T-helper 2 cell (primary cell): ENCODE results near the gene PTGDR2.
A peak's percentile ranks its signal among the peaks of the same experiment; 100 is the strongest.
"Not testable (repeated sequence)": the region's sequence is repeated elsewhere in the genome, so short reads cannot be mapped to it uniquely, and the experiment has no call there.

ENCODE experiments used
- DNase-seq, 5 experiments: peaks; one replicate each; pipeline versions ENCODE4 v3.0.0 to v3.0.0-alpha.2; 2012 to 2022

Gene PTGDR2

DNA sequence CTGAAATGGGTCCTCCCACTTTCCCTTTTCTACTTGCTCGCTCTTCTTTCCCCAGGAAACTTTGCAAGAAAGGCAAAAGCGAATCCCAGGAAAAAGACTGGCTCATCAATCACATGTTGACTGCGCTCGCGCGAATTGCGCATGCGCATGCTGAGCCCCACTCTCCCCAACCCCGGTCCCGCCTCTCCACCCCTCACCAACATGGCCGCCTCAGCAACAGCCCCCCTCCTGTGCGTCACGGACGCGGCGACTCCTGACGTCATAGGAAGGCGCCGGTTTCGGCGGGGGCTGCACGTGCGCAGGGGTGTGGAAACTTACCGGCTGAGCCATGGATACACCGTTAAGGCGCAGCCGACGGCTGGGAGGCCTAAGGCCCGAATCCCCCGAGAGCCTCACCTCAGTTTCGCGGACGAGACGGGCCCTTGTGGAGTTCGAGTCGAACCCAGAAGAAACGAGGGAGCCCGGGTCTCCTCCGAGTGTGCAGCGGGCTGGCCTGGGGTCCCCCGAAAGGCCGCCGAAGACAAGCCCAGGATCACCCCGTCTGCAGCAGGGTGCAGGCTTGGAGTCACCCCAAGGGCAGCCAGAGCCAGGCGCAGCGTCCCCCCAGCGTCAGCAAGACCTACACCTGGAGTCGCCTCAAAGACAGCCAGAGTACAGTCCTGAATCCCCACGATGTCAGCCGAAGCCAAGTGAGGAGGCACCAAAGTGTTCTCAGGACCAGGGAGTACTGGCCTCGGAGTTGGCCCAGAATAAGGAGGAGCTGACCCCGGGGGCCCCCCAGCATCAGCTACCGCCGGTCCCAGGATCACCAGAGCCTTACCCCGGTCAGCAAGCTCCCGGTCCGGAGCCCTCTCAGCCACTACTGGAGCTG lies 13.7 kb downstream of the PTGDR2 start, which contains the start of gene CCDC86:
CCDC86 (plus strand) TSS at position 317 of the 871 bp plus-strand sequence; CDS start at position 329, 12 bp downstream.
- peak; percentile 95 to 99 (median 97) for DNase-seq

DNA sequence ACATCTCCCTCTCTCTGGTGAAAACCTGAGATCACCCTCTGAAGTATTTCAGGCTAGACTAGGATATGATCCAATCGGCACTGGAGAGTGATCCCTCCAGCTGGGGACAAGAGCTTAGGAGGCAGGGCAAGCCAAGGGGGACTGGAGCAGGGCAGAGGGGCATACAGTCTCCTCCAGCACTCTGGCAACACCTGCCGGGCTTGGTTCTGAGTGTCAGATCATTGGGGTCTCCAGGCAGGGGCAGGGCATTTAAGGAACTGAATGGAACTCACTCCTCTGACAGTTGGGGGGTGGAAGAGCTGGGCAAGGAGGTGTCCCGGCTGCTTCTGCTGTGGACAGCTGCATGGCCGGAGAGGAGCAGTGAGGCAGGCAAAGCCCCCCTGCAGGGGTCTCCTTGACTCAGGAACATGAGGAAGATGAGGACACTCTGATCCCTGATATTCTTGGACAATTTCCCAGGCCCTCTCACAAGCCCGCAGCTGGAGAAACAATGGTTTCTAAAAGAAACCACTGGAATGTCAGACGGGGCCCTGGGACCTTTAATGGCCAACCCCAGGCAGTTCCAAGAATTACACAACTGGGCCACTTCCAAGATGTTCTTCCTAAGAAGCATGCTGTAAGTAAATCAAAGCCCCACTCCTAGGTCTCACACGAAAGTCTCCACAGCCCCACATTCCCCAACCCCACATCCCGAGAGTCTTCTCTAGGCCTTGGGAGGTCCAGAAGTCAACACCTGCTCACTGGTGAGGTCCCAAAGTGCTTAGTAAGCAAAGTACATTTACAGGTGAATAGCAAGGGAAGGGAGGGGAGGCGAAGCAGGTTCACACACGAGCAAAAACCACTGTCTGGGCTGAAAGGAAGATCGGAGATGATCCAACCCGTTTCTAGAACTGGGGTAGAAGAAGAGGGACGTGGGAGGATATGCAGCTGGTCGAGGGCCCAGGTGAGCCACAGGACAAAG lies 15.0 kb downstream of the PTGDR2 start:
- DNase-seq: no peak

DNA sequence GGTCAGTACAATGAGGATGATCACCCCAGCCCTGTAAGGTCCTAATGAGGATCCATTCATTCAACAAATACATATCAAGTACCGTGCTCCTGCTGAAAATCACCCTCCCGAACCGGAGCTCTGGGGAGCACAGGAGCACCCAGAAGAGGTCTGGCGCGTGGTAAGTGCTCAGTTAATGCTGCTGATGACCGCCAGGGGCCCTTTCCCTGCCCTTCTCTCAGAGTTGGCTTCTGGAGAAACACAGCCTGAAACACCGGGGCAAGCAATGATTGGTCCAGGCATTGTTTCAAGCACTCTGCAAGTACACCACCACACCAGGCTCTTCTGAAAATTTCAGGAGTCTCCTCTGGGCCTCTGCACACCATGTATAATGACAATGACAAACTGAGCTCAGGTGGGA lies 17.6 kb downstream of the PTGDR2 start:
- DNase-seq: no peak

DNA sequence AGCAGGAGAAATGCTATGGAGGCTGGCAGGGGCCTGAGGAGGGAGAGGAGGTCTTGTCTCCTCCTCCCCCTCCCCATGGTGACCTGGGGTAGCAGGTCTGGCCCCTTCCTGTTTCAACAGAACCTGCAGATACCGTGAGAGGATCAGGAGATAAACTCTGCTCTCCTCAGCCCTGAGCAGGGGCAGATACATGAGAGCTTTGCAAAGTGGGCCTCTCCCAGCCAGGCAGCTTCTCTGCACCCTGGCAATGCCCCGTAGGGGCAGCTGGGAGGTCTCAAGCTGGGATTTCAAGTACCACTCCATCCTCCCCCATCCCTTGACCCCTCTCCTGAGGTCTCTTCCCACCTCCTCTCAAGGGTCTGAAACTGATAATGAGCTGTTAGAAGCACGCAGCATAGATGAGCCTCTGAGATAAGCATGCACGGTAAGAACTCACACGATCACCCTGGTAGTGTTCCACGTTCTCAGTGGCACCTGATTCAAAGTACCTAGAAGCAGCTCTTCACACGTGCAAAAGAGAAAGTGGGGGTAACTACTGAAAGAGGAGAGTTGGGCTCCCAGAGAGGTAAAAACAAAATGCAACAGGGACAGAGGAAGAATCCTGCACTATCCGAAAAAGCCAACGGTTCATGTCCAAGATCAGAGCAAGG lies 18.8 kb downstream of the PTGDR2 start:
- DNase-seq: peak in 1 of 5 experiments; percentile 93

DNA sequence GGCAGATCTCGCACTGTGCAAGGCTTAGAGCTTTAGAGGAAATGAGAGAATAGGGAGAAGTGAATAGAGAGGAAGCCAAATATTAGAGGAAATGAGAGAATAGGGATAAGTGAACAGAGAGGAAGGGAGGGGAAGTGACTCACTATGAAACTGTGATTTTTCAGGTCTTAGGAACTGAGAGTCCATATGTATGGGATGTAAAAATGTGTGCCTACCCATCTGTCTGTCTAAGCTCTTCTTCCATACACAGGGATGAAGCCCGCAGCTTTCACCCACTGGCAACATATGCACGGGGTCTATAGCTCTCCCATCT lies 20.3 kb downstream of the PTGDR2 start:
- DNase-seq: no peak

- DNase-seq: no peak
These were observed 20.8 kb downstream of the PTGDR2 start for GRCh38 chr11:60834742-60835533.

- DNase-seq: peak in 1 of 5 experiments; percentile 86
These were observed 24.2 kb downstream of the PTGDR2 start for GRCh38 chr11:60831501-60832079.

- peak; percentile 52 to 82 (median 72) for DNase-seq
These were observed 24.6 kb downstream of the PTGDR2 start for GRCh38 chr11:60831143-60831500.

DNA sequence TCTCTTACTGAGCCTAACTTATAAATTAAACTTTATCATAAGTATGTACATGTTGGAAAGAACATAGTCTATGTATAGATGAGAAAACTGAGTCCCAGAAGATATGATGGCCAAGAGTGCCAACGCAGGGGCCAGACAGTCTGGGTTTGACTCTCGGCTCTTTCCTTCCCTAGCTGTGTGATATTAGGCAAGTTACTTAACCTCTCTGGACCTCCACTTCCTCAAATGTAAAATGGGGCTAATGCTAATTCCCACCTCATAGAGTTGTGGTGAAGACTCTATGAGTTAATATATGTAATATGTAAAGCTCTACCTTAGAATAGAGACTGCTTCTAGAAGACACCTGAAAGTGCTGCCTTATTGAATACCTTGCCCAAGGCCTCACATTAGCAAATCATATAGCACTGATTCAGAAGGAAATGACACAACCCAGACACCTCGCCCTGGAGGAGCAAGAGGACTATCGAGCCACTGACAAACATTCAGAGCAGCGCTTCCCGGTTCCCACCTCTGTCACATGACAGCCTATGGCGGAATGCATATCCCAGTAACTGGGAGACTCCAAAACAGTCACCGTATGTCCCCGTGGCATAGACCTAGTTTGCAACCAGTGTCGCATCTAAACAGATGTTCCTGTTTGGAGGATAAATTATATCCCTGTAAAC lies 25.1 kb downstream of the PTGDR2 start:
- no peak for DNase-seq

- DNase-seq: no peak
These were observed 30.0 kb downstream of the PTGDR2 start for GRCh38 chr11:60825790-60826189.

DNA sequence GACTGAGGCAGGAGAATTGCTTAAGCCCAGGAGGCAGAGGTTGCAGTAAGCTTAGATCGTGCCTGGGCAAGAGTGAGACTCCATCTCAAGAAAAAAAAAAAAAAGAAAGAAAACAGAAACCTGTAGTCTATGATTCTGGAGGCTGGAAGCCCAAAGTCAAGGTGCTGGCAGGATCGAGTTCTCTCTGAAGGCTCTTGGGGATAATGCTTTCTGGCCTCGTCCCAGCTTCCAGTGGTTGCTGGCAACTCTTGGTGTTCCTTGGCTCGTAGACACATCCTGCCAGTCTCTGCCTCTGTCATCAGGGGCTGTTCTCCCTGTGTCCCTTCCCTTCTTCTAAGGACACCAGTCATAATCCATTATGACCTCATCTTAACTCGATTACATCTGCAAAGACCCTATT lies 30.6 kb downstream of the PTGDR2 start:
- DNase-seq: no peak

GRCh38 chr11:60823745-60824306 lies 31.9 kb downstream of the PTGDR2 start:
- not testable (repeated sequence) for DNase-seq

DNA sequence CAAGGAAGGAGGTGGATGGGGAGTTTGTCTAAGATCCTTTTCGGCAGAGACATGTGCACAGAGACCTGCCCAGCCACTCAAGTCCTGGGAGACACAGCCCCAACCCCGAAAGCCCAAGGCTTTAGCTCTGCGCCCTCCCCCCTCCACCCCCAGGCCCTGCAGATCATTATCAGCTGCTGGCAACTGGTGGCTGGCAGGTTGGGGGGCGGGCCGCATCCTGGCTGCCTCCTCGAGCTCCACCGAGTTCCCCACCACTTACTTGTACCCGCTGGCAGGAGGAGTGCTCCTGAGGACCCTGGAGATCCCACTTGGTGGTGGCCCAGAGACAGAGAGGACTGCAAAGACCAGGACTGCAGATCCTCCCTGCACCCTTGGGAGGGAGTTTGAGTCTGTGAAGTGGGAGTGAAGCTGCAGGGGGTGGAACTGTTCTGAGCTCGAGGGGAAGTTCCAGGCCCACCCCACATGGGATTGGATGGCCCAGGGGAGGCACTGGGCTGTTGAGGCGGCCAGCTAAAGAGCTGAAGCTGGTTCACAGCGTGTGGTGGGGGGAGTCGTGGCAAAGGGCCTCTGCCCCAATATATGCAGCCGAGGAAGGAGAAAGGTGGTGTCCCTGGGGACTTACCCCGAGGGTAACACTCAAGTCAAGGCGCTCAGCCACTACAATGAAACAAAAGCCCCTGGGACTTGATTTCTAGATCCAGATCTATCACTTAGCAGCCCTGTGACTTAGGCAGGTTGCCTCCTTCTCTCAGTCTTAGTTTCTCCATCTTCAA lies 33.7 kb downstream of the PTGDR2 start:
- no peak for DNase-seq

GRCh38 chr11:60818057-60818456 lies 37.7 kb downstream of the PTGDR2 start:
- no peak for DNase-seq

DNA sequence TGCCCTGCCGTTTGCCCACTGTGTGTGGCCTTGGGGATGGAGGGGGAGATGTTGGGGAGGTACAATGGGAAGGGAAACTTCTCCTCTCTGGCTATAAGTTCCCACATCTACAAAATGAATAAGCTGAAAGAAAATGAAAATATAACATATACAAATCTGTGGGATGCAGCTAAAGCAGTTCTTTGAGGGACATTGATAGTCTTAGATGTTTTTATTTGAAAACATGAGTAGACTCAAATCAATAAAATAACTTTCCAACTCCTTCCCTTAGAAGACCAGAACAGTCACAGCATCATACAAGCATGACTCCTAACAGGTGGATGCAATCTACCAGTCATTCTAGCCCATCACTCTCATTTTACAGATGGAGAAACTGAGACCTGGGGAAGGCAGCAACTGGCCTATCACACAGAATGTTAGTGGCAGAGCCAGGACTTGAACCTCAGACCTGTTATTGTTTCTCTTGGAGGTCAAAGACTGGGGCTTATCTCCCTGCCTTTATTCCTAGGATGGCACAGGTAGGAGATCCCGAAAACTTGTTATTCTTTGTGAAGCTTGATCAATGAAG lies 39.1 kb downstream of the PTGDR2 start:
- no peak for DNase-seq

- DNase-seq: no peak
These were observed 41.6 kb downstream of the PTGDR2 start for GRCh38 chr11:60814112-60814511.

DNA sequence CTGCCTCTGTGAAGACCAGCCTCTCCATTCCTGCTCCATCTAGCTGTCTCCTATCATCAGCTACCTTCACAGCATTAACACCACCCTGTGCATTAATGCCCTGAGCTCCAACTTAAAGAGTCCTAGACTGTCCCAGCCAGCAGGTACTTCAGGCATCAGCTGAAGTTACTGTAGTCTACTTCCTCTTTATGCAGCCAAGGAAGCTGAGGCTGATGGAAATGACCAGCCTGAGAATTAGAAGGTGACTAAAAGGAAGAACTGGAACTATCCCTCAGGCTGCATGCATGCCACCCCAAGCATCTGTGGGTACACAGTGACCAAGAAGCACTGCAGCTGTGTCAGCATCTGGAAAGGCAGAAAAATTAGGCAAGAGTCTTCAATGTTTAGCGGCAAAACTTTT lies 42.4 kb downstream of the PTGDR2 start:
- no peak for DNase-seq

DNA sequence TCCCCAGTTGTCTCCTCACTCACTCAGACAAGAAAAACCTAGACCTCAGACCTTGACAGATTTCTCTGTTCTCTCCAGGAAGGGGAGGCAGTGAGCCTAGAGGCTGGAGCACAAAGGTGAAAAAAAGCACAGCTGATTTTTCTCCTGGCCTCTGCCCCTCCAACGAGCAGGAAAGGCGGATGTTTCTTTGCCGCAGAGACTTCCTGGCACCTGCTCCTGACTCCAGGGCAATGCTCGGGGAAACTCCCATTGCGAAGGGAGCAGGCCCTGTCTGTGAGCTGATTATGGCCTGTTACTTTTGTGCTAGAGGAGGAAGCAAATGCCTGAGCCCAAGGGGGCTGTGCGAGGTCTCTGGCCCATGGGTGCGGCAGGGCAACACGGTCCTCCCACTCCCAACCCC lies 45.2 kb downstream of the PTGDR2 start:
- no peak for DNase-seq

DNA sequence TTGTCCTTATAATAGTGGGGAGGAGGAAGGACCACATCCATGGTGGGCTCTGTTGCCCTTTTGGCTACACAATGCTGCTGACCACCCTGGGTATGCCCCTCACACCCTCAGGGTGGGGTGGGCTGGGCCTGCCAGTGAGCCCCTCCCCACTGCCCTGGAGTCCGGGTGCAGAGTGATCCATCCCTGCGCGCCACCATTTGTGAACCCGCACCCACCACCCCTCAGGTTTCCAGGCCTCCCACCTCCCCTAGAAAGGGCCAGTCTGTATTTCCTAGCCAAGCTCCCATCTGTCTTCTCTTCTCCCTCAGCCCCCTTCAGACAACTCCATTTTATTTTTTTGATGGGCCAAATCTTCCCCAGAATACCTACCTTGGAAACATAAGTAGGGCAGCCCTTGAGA lies 45.6 kb downstream of the PTGDR2 start:
- DNase-seq: no peak

GRCh38 chr11:60809691-60810090 lies 46.1 kb downstream of the PTGDR2 start:
- DNase-seq: no peak
